ENCODE results near the gene DCDC2B. TPM values are rescaled to one million over a fixed set of nuclear protein-coding genes. Genes with fewer than 3 reads are reported as not detected.

DCDC2B gene
- total RNA-seq, 1 experiment from 2014 or later, result not detected

GRCh38 chr1:32179443-32180185 lies 29.3 kb upstream of the DCDC2B start, which contains the start of gene TXLNA (continued):
- TF ChIP-seq GTF2I (CRISPR knock-in tag; conservative IDR thresholded peaks at IDR 0.05), result no peak
- peak; percentile 86 for TF ChIP-seq TEAD1 (CRISPR knock-in tag; IDR thresholded peaks at IDR 0.05)
- no peak for TF ChIP-seq STAT6 (CRISPR knock-in tag; conservative IDR thresholded peaks at IDR 0.05; ENCODE audit: low read depth)
- no peak for TF ChIP-seq MXD4 (CRISPR knock-in tag; IDR thresholded peaks at IDR 0.05; ENCODE audit: borderline replicate concordance)
- no peak for TF ChIP-seq ZNF317 (CRISPR knock-in tag; IDR thresholded peaks at IDR 0.05; ENCODE audit: borderline replicate concordance, low read depth)
- TF ChIP-seq, protein P1, sequence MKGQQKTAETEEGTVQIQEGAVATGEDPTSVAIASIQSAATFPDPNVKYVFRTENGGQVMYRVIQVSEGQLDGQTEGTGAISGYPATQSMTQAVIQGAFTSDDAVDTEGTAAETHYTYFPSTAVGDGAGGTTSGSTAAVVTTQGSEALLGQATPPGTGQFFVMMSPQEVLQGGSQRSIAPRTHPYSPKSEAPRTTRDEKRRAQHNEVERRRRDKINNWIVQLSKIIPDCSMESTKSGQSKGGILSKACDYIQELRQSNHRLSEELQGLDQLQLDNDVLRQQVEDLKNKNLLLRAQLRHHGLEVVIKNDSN (CRISPR knock-in tag; IDR thresholded peaks at IDR 0.05), result peak; percentile 40; the same call in 1 of the 2 replicates
- TF ChIP-seq FOXJ3 (CRISPR knock-in tag; IDR thresholded peaks at IDR 0.05; ENCODE audit: borderline replicate concordance), result no peak
- TF ChIP-seq, protein P2, sequence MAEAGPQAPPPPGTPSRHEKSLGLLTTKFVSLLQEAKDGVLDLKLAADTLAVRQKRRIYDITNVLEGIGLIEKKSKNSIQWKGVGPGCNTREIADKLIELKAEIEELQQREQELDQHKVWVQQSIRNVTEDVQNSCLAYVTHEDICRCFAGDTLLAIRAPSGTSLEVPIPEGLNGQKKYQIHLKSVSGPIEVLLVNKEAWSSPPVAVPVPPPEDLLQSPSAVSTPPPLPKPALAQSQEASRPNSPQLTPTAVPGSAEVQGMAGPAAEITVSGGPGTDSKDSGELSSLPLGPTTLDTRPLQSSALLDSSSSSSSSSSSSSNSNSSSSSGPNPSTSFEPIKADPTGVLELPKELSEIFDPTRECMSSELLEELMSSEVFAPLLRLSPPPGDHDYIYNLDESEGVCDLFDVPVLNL (CRISPR knock-in tag; IDR thresholded peaks at IDR 0.05; ENCODE audit: borderline replicate concordance, low read depth), result peak; percentile 43; the same call in 1 of the 2 replicates
- TF ChIP-seq TEAD4 (CRISPR knock-in tag; IDR thresholded peaks at IDR 0.05), result no peak
- no peak for TF ChIP-seq ZSCAN18 (CRISPR knock-in tag; IDR thresholded peaks at IDR 0.05)
- no peak for TF ChIP-seq RORB (CRISPR knock-in tag; IDR thresholded peaks at IDR 0.05)
- no peak for TF ChIP-seq PREB (CRISPR knock-in tag; IDR thresholded peaks at IDR 0.05; ENCODE audit: borderline replicate concordance)

- TF ChIP-seq GTF2I (CRISPR knock-in tag; conservative IDR thresholded peaks at IDR 0.05) (no peak), RELA (CRISPR knock-in tag; IDR thresholded peaks at IDR 0.05; ENCODE audit: borderline replicate concordance) (0 out of 2 replicates have a peak, but pooled peaks have one; percentile 36)
- CTCF ChIA-PET, result interaction anchor here (1.1 to 3.6 kb wide), 8 partner anchors 26 to 391 kb away, joined by 3 to 21 read pairs (median 4); partner anchors contain the start of gene TMEM39B
- no peaks in the 10 kb centered on the region for H3K9me3 Mint-ChIP-seq
- ATAC-seq, result peak; percentile 36
- POLR2A ChIA-PET, result interaction anchor here (0.6 to 2.4 kb wide), 7 partner anchors 17 to 224 kb away, joined by 3 to 12 read pairs (median 5); partner anchors contain the start of genes CCDC28B, IQCC, KPNA6 and TMEM39B
- H3K27ac Mint-ChIP-seq, result peak overlapping the region; percentile 91
- H3K36me3 Mint-ChIP-seq, result peaks cover 38% of the 10 kb centered on the region
- H3K4me3 Mint-ChIP-seq, result peak overlapping the region; percentile 91
- H3K4me1 Mint-ChIP-seq, result peaks cover 34% of the 10 kb centered on the region
- H3K27me3 Mint-ChIP-seq (ENCODE audit: low read depth), result no peaks in the 10 kb centered on the region; the same call in 1 of the 2 replicates
- DNase-seq (ENCODE audit: low spot score), result peak; percentile 42
Measured at GRCh38 chr1:32180186-32181060, 28.5 kb upstream of the DCDC2B start.
